Activated T-cell treated with anti-CD3 and anti-CD28 coated beads for 48 hours (primary cell): ENCODE data around the gene PER3.
"Not testable (repeated sequence)": the region's sequence is repeated elsewhere in the genome, so short reads cannot be mapped to it uniquely, and the experiment has no call there.

Experiments
- DNase-seq: peaks from one replicate; pipeline ENCODE4 v3.0.0-alpha.2; 2020; ENCODE audit warnings: low read depth

The PER3 gene

GRCh38 chr1:7778133-7778628, 5.9 kb upstream of the PER3 start:
- no peak for DNase-seq

- DNase-seq: no peak
These were observed 3.1 kb upstream of the PER3 start for GRCh38 chr1:7780976-7781375.

- no peak for DNase-seq
These were observed 2.6 kb upstream of the PER3 start for GRCh38 chr1:7781501-7781900.

GRCh38 chr1:7781923-7782495, 2.1 kb upstream of the PER3 start:
- DNase-seq: no peak

- peak; percentile 39 for DNase-seq
These were observed 846 bp upstream of the PER3 start for GRCh38 chr1:7783178-7783711.

DNA sequence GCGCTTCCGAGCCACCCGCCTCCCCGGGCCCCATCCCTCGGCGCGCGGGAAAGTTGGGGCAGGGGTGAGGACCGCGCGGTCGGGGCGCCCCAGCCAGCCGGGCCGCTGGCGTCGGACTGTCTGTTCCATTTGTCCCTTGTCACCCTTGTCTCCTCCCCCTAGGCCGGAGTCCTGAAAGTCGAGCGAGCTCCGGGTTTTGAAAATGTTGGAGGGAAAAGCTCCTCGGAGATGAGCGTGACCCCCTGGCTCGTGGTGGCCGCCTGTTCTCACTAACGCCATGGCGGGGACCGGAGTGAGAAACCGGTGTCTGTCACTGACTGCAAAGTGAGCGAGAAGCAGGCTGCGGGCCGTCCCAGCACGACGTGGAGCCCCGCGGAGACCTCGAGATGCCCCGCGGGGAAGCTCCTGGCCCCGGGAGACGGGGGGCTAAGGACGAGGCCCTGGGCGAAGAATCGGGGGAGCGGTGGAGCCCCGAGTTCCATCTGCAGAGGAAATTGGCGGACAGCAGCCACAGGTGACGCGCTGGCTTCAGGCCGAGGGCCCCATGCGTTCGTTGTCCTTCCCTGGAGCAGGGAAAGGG, 491 bp downstream of the PER3 start:
- DNase-seq: no peak

DNA sequence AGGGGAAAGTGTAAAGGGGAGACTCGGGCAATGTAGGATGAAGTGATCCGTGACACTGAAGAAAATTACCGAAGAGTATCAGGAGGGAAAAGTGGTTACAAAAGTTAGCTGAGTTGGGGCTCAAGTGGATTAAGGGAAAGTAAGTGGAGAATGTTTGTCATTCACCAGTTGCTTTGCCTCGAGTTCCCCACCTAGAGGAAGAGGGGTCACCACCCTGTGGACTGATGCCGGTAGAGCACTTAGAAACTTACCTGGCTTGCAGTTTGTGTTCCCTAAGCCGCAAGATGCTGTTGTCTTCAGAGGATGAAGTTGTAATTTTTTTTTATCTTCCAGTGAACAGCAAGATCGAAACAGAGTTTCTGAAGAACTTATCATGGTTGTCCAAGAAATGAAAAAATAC, 1.0 kb downstream of the PER3 start:
- no peak for DNase-seq

DNA sequence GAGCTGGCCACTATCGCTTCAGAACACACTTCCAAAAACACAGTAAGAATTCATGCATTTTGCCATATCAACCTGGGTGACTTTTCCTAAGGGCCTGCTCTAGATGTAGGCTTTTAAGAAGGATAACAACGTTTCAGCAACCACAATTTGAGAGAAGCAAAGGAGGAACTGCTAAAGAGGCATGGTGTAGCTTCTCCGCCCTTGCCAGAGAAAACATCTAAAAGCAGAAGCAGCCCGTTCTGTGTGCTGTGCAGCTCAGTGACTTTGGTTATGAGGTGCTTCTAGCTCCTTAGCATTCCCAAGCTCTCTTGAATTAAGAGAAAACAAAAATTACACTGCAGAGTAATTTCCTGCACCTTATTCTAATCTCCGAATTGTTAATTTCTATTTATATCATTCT, 2.7 kb downstream of the PER3 start:
- no peak for DNase-seq

- no peak for DNase-seq
These were observed 5.7 kb downstream of the PER3 start for GRCh38 chr1:7789828-7790227.

DNA sequence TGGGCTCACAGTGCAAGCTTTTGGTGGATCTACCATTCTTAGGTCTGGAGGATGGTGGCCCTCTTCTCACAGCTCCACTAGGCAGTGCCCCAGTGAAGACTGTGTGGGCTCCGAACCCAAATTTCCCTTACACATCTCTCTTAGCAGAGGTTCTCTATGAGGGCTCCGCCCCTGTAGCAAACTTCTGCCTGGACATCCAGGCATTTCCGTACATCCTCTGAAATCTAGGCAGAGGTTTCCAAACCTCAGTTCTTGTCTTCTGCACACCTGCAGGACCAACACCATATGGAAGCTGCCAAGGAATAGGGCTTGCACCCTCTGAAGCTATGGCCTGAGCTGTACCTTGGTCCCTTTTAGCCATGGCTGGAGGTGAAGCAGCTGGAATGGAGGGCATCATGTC, 6.9 kb downstream of the PER3 start:
- not testable (repeated sequence) for DNase-seq

DNA sequence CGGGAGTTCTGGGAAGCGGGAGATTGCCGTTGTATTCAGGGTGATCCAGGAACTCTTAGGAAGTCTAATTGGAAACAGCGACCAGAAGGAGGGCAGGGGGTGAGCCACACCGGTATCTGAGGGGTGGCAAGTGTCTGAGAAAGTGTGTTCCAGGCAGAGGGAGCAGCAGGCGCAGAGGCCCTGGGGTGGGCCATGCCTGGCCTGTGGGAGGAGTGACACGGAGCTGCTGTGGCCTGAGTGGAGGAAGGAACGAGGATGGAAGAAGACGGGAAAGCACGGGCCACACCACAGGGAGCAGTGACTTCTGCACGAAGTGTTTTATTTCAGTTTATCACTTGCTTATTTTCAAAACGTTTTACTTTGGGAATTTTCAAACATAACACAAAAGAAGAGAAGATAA, 11.3 kb downstream of the PER3 start:
- DNase-seq: no peak

DNA sequence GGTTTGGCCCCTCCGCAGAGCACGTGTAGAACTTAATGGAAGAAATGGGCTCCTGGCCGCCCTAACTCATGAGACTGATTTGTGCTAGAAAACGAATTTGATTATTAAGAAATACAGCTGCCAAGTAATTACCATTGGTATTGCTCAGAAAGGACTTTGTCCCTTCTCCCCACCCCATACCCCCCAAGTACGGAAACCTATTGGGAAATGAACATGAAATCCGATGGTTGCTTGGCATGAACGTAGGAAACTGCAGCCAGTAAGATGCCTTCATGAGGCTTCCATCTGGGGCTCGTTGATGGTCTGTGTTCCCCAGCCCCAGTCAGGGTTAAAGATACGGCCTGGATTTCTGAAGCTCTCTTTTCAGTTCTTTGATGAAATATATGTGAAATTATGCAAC, 21.4 kb downstream of the PER3 start:
- DNase-seq: no peak

DNA sequence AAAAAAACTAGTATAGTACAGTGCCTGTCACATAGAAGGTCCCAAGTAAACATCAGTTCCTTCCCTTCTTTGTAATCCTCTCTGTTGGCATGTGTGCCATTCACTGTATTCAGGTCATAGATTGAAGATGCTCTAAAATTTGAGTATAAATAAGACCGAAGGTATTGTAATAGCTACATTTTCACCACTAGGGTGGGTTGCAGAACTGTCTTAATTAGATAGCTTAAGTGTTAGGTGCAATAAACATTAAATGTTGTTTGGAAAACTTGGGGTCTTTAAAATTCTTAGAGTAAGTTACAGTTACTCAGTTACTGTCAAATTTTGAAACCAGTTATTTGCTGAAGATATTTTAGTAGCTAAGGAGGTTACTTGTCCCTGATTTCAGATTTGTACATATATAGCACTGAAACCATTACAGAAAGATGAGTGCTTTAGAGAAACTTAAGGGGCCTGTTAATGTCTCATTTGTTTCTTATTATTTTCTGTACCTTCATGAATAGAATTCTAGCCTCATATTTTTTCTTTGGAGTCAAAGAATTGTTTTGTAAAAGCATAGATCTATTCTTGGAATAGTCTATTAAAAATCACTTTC, 24.3 kb downstream of the PER3 start:
- no peak for DNase-seq

GRCh38 chr1:7809742-7810141, 25.7 kb downstream of the PER3 start:
- no peak for DNase-seq

DNA sequence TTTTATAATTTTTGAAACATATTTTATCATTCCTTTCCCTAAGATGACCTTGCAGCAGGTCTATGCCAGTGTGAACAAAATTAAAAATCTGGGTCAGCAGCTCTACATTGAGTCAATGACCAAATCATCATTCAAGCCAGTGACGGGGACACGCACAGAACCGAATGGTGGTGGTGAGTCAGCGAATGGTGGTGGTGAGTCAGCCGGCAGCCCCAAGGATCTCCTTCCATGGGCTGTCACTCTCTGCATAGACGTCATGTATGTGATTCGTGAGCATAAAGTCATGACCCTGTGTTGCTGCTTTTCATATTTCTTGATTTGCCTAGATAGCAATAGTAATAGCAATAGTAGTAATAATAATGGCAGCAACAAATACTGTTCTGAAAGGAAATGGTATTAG, 26.3 kb downstream of the PER3 start:
- peak; percentile 25 for DNase-seq

DNA sequence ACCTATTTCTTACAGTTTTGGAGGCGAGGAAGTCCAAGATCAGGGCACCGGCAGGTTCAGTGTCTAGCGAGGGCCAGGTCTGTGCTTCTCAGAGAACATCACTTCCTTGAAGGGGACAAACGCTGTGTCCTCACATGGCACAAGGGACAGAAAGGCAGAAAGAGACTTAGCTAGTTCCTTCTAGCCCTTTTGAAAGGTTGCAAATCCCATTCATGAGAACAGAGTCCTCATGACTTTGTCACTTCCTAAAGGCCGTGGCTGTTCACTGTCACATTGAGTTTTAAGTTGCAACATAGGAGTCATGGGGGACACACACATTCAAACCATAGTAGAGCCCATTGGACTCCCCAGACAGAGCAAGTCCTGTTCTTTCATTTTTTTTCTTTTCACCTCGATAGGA, 27.4 kb downstream of the PER3 start:
- DNase-seq: no peak

DNA sequence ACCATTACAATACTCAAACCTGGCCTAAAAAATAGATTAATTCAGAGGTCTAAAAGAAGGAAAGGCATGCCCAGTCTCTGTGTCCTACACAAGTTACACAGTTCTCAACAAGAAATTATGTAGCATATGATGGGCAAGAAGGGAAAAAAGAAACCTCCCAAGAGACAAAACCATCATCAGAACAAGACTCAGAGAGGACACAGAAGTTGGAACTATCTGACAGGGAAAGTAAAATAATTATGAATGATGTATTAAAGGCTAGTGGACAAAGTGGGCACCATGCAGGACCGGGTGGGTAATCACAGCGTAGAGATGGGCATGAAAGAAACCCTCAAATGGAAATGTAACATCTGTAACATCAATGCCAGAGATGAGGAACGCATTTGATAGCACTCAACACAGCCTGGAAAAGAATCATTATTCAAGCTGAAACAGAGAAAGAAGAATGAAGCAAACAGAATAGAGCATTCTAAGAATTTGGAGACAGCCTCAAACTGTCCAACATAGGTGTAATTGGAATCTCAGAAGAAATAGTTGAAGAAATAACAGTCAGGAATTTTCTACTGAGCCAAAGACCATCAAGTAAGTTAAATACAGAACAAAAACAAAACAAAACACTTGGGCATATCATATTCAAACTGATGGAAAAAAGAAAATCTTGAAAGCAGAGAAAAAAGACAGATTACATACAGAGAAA, 29.7 kb downstream of the PER3 start:
- no peak for DNase-seq

- DNase-seq: no peak
These were observed 37.2 kb downstream of the PER3 start for GRCh38 chr1:7821282-7821681.

DNA sequence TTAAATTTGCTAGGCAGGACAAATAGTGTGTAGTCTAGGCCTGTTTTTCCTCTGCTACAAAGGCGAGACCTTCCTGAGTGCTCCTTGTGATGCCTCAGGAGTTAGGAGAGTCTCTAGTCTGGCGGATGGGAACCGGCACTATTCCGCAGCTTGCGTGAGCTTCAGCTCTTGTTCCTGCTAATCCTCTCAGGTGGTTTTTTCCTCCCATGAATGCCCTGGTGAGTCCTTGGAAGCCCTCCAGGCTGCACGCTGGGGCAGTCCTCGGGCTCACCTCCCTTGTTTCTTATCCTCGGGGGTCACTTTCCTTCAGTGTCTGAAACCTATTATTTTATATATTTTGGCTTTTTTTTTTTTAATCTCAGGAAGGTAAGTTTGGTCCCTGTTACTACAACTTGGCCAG, 40.6 kb downstream of the PER3 start:
- DNase-seq: no peak

GRCh38 chr1:7826363-7826762, 42.3 kb downstream of the PER3 start:
- no peak for DNase-seq

- peak; percentile 10 for DNase-seq
These were observed 43.2 kb downstream of the PER3 start for GRCh38 chr1:7827126-7827955.

DNA sequence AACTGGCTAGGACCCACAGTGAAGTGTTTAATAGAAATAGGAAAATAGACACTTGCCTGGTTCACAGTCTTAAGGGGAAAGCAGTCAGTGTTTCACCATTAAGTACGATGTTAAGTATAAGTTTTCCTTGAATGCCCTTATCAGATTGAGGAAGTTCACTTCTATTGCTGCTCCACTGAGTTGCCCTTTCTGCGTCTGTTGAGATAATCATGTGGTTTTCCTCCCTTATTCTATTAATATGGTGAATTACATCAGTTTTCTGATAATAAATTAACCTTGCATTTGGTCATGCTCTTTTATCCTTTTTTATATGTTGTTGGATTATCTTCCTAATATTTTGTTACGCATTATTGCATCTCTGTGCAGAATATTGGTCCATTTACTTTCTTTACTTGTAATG, 47.4 kb downstream of the PER3 start:
- DNase-seq: no peak
